Panc1 (cell line): Measurements from ENCODE around the gene PDGFD. TPM values are rescaled to one million over a fixed set of nuclear protein-coding genes. Genes with fewer than 3 reads are reported as not detected.

Experiments used
- ATAC-seq: fragments of 200-7000 bp; cut with Tn5 transposase; 2 replicates; pipeline ENCODE4 v1.9.1; 2020; ENCODE audit warnings: mild to moderate bottlenecking, moderate library complexity
- BruUV-seq: library from RNA; stranded (reverse); fragments of 400-500 nt; replicated peaks from 2 replicates; lab custom pipeline; 2021; lab: Mats Ljungman, UMichigan
- CTCF ChIA-PET: fragments of 300-600 bp; sonication (Branson Sonifier 250); formaldehyde crosslinking; loops from one replicate; lab custom pipeline; 2022; ENCODE audit warnings: antibody characterized with exemption; lab: Charles Lee
- POLR2A ChIA-PET: fragments of 300-600 bp; sonication (Branson Sonifier 250); formaldehyde crosslinking; loops from one replicate; lab custom pipeline; 2022; ENCODE audit warnings: antibody characterized with exemption; lab: Charles Lee
- DNase-seq: peaks from one replicate; pipeline ENCODE4 v3.0.0-alpha.2; 2010; ENCODE audit warnings: low read depth, low spot score
- H3K27ac ChIP-seq: 2 replicates; pipeline ENCODE4 v1.5.1; 2011; ENCODE audit warnings: mild to moderate bottlenecking, low read length, inconsistent platforms
- H3K27me3 ChIP-seq: fragments of 200-500 bp; sonication (Bioruptor generic); 2 replicates; pipeline ENCODE4 v1.6.0; 2014; ENCODE audit warnings: low read length, inconsistent platforms; ENCODE audit not compliant: control insufficient read depth, insufficient read depth
- H3K36me3 ChIP-seq: fragments of 200-500 bp; sonication (Bioruptor generic); 2 replicates; pipeline ENCODE4 v1.5.1; 2014; ENCODE audit warnings: inconsistent platforms, mild to moderate bottlenecking, low read length, moderate library complexity; ENCODE audit not compliant: control insufficient read depth, insufficient read depth
- H3K4me1 ChIP-seq: 2 replicates; pipeline ENCODE4 v1.5.1; 2011; ENCODE audit warnings: inconsistent platforms, mild to moderate bottlenecking, low read length, moderate library complexity; ENCODE audit not compliant: control insufficient read depth, insufficient read depth
- H3K4me3 ChIP-seq, 2 experiments: 2 replicates each; pipeline ENCODE4 v1.5.1; 2011 to 2012; ENCODE audit warnings: low read depth in 2 of 2, low read length in 2 of 2, mild to moderate bottlenecking in 2 of 2, inconsistent platforms in 1 of 2, moderate library complexity in 1 of 2
- H3K9me3 ChIP-seq: fragments of 200-500 bp; sonication (Bioruptor generic); 2 replicates; pipeline ENCODE4 v1.5.1; 2014; ENCODE audit warnings: low read depth, mild to moderate bottlenecking, inconsistent platforms, low read length, moderate library complexity; ENCODE audit not compliant: control insufficient read depth, insufficient read depth
- POLR2AphosphoS5 ChIP-seq: IDR thresholded peaks from 2 replicates; pipeline ENCODE4 v1.6.1; 2012; ENCODE audit warnings: mild to moderate bottlenecking, low read depth, low read length, moderate library complexity
- SIN3A ChIP-seq: IDR thresholded peaks from 2 replicates; pipeline ENCODE4 v1.6.1; 2012; ENCODE audit warnings: low read depth, mild to moderate bottlenecking, low read length, moderate library complexity, borderline replicate concordance; ENCODE audit not compliant: insufficient read depth
- TCF7L2 ChIP-seq: IDR thresholded peaks from 2 replicates; pipeline ENCODE4 v1.6.1; 2011; ENCODE audit warnings: mild to moderate bottlenecking, low read depth, low read length, inconsistent platforms
- in situ Hi-C: cut with HindIII; loops from 2 replicates; pipeline ENCODE4 v1.10.0; 2016; ENCODE audit warnings: low sequenced_read_pairs, low pct_unique_long_range_greater_than_20kb
- intact Hi-C: fragments of 100-400 bp; cut with micrococcal nuclease; formaldehyde crosslinking; loops from one replicate; pipeline ENCODE4 v1.10.0; 2022; ENCODE audit not compliant: unreplicated experiment
- total RNA-seq: library from RNA; stranded (reverse); gene quantifications from one replicate; pipeline ENCODE4 v1.2.1, GENCODE V29; 2021; ENCODE audit not compliant: unreplicated experiment
- TF ChIP-seq, protein P1 (sequence below), 2 experiments: IDR thresholded peaks; 2 replicates each; pipeline ENCODE4 v1.6.1; 2011 to 2012; ENCODE audit warnings: low read depth in 2 of 2, control low read depth in 1 of 2, low read length in 1 of 2, mild to moderate bottlenecking in 1 of 2, moderate library complexity in 1 of 2; ENCODE audit not compliant: insufficient read depth in 1 of 2
- TF ChIP-seq, protein P2 (sequence below): fragments of 450-650 bp; IDR thresholded peaks from 2 replicates; pipeline ENCODE4 v1.5.1; 2017; ENCODE audit warnings: mild to moderate bottlenecking

Gene PDGFD
- total RNA-seq, 1 experiment from 2014 or later: 1.3 TPM

DNA sequence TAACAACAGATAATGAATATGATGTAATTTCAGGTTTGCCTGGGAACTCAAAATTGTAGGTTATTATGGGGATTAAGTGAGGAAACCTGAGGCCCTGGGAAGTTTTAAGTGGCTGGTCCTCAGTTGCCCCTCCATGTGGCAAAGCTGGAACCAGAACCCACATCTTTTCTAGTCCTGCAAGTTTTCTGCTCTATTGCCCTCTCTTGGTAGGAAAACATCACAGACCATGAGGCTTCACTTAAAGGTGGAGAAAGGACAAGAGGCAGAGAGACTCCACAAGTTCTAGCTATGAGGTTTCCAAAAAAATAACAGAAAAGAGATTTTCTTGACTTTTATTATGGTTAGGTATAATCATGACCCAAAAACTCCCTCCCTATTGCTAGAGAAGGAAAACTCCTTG is 243.0 kb downstream of the PDGFD start:
- ChIA-PET POLR2A (no interaction called here), CTCF (no interaction called here)
- Histone ChIP-seq H3K9me3 (no peaks in the 10 kb centered on the region), H3K4me1 (no peaks in the 10 kb centered on the region), H3K4me3 (no peak overlapping the region), H3K27ac (no peak overlapping the region), H3K27me3 (no peaks in the 10 kb centered on the region), H3K36me3 (no peaks in the 10 kb centered on the region)
- in situ Hi-C loops: no loop called here
- intact Hi-C loops: no loop called here
- TF ChIP-seq, protein P1, sequence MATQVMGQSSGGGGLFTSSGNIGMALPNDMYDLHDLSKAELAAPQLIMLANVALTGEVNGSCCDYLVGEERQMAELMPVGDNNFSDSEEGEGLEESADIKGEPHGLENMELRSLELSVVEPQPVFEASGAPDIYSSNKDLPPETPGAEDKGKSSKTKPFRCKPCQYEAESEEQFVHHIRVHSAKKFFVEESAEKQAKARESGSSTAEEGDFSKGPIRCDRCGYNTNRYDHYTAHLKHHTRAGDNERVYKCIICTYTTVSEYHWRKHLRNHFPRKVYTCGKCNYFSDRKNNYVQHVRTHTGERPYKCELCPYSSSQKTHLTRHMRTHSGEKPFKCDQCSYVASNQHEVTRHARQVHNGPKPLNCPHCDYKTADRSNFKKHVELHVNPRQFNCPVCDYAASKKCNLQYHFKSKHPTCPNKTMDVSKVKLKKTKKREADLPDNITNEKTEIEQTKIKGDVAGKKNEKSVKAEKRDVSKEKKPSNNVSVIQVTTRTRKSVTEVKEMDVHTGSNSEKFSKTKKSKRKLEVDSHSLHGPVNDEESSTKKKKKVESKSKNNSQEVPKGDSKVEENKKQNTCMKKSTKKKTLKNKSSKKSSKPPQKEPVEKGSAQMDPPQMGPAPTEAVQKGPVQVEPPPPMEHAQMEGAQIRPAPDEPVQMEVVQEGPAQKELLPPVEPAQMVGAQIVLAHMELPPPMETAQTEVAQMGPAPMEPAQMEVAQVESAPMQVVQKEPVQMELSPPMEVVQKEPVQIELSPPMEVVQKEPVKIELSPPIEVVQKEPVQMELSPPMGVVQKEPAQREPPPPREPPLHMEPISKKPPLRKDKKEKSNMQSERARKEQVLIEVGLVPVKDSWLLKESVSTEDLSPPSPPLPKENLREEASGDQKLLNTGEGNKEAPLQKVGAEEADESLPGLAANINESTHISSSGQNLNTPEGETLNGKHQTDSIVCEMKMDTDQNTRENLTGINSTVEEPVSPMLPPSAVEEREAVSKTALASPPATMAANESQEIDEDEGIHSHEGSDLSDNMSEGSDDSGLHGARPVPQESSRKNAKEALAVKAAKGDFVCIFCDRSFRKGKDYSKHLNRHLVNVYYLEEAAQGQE (IDR thresholded peaks at IDR 0.05; ENCODE audit: insufficient read depth in 1 of 2, low read depth in 2 of 2, low read length in 1 of 2): no peak
- no peak for TF ChIP-seq SIN3A
- TF ChIP-seq, protein P2, sequence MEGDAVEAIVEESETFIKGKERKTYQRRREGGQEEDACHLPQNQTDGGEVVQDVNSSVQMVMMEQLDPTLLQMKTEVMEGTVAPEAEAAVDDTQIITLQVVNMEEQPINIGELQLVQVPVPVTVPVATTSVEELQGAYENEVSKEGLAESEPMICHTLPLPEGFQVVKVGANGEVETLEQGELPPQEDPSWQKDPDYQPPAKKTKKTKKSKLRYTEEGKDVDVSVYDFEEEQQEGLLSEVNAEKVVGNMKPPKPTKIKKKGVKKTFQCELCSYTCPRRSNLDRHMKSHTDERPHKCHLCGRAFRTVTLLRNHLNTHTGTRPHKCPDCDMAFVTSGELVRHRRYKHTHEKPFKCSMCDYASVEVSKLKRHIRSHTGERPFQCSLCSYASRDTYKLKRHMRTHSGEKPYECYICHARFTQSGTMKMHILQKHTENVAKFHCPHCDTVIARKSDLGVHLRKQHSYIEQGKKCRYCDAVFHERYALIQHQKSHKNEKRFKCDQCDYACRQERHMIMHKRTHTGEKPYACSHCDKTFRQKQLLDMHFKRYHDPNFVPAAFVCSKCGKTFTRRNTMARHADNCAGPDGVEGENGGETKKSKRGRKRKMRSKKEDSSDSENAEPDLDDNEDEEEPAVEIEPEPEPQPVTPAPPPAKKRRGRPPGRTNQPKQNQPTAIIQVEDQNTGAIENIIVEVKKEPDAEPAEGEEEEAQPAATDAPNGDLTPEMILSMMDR: no peak
- no peak for TF ChIP-seq TCF7L2
- TF ChIP-seq POLR2AphosphoS5: no peak
- no TSS peak for BruUV-seq
- ATAC-seq (no peak), DNase-seq (no peak)

DNA sequence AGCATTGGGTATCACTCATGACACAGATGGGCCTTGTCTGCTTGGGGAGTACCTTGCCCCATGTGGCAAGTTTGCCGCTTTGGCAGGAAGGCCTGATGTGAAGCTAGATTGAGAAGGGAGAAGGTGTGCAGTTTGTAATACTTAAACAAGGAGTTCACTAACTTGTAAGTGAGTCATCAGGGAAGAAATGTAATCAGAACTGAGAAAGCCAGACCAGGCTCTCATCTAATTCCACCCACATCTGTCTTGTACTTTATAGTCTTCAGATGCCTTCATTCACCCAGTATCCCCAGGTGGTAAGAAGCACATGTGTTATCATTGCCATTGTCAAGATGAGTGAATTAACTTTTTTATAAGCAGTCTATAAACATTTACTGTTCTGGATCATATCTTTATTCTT is 243.5 kb downstream of the PDGFD start:
- DNase-seq: no peak
- H3K9me3 ChIP-seq: no peaks in the 10 kb centered on the region
- no peak overlapping the region for H3K4me3 ChIP-seq
- no peak overlapping the region for H3K27ac ChIP-seq
- no peaks in the 10 kb centered on the region for H3K36me3 ChIP-seq
- in situ Hi-C loops (no loop called here), intact Hi-C loops (no loop called here)
- BruUV-seq: no TSS peak
- ChIA-PET POLR2A (no interaction called here), CTCF (no interaction called here)
- TF ChIP-seq, protein P1 (IDR thresholded peaks at IDR 0.05; ENCODE audit: insufficient read depth in 1 of 2, low read depth in 2 of 2, low read length in 1 of 2): no peak
- TF ChIP-seq, protein P2: no peak
- no peak for TF ChIP-seq SIN3A
- no peak for TF ChIP-seq TCF7L2
- no peak for TF ChIP-seq POLR2AphosphoS5
- no peaks in the 10 kb centered on the region for H3K27me3 ChIP-seq
- H3K4me1 ChIP-seq: no peaks in the 10 kb centered on the region
- ATAC-seq: no peak
